DMS53 treated with DMSO at 0.1 percent for 48 hours (cell line): Measurements from ENCODE around the gene MAMLD1.

ENCODE experiments used
- DNase-seq: peaks from one replicate; lab custom pipeline; 2025; ENCODE audit not compliant: unreplicated experiment; lab: John Stamatoyannopoulos, UW

The MAMLD1 gene

GRCh38 chrX:150456941-150457340 is 93.8 kb downstream of the MAMLD1 start:
- no peak for DNase-seq

GRCh38 chrX:150459196-150459595 is 96.1 kb downstream of the MAMLD1 start:
- DNase-seq = no peak

- no peak for DNase-seq
Observed at GRCh38 chrX:150460063-150460462, 96.9 kb downstream of the MAMLD1 start.

GRCh38 chrX:150460781-150461180 is 97.7 kb downstream of the MAMLD1 start:
- DNase-seq = no peak

- no peak for DNase-seq
Observed at GRCh38 chrX:150463566-150463965, 100.4 kb downstream of the MAMLD1 start.

- DNase-seq = no peak
Observed at GRCh38 chrX:150464001-150464400, 100.9 kb downstream of the MAMLD1 start.

- no peak for DNase-seq
Observed at GRCh38 chrX:150465326-150465725, 102.2 kb downstream of the MAMLD1 start.

GRCh38 chrX:150465881-150466775 is 103.0 kb downstream of the MAMLD1 start:
- DNase-seq = no peak

GRCh38 chrX:150472306-150472705 is 109.2 kb downstream of the MAMLD1 start:
- DNase-seq = no peak

GRCh38 chrX:150473371-150473770 is 110.3 kb downstream of the MAMLD1 start:
- no peak for DNase-seq

- no peak for DNase-seq
Observed at GRCh38 chrX:150475461-150475860, 112.3 kb downstream of the MAMLD1 start.

- DNase-seq = no peak
Observed at GRCh38 chrX:150476164-150476699, 113.1 kb downstream of the MAMLD1 start.

- no peak for DNase-seq
Observed at GRCh38 chrX:150477371-150477770, 114.3 kb downstream of the MAMLD1 start.

GRCh38 chrX:150478496-150479492 is 115.7 kb downstream of the MAMLD1 start:
- no peak for DNase-seq

- peak; percentile 35 for DNase-seq
Observed at GRCh38 chrX:150482537-150483206, 119.6 kb downstream of the MAMLD1 start.

- no peak for DNase-seq
Observed at GRCh38 chrX:150483356-150483985, 120.4 kb downstream of the MAMLD1 start.

GRCh38 chrX:150486011-150486410 is 122.9 kb downstream of the MAMLD1 start:
- DNase-seq = peak; percentile 41

GRCh38 chrX:150487369-150488094 is 124.4 kb downstream of the MAMLD1 start:
- DNase-seq = no peak

- DNase-seq = no peak
Observed at GRCh38 chrX:150489359-150490015, 126.4 kb downstream of the MAMLD1 start.
